ENCODE results near the gene SLC2A9. TPM values are rescaled to one million over a fixed set of nuclear protein-coding genes. Genes with fewer than 3 reads are reported as not detected.

Gene SLC2A9
- total RNA-seq, 4 donors from 2014 or later: 8.0 to 18.7 (median 11.5) TPM

DNA sequence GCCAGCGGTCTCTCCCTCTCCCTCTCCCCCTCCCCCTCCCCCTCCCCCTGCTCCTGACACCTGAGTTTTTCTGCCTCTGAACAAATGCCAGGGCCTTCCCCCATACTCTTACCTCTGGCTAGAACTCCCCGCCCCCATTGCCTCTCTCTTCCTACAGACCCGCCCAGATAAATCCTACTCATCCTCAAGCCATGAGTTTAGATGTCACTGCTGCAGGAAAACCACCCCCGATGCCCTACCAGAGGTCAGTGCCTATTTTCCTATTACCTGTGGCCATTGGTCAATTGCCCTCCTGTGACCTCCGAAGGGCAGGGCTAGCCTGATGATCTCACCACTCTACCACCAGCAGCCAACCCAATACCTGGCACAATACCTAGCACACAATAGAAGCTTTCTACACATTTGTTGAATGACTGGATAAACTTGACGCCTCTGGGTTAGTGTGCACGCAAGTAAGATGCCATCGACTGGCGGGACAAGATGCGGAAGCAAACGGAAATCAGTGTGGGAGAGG lies 43.7 kb downstream of the SLC2A9 start:
- 69 to 86% methylated on average over 8 to 11 of the region's 11 CpGs for WGBS, 2 donors
- H3K27me3 ChIP-seq: no peaks in the 10 kb centered on the region
- TF ChIP-seq, protein P1, sequence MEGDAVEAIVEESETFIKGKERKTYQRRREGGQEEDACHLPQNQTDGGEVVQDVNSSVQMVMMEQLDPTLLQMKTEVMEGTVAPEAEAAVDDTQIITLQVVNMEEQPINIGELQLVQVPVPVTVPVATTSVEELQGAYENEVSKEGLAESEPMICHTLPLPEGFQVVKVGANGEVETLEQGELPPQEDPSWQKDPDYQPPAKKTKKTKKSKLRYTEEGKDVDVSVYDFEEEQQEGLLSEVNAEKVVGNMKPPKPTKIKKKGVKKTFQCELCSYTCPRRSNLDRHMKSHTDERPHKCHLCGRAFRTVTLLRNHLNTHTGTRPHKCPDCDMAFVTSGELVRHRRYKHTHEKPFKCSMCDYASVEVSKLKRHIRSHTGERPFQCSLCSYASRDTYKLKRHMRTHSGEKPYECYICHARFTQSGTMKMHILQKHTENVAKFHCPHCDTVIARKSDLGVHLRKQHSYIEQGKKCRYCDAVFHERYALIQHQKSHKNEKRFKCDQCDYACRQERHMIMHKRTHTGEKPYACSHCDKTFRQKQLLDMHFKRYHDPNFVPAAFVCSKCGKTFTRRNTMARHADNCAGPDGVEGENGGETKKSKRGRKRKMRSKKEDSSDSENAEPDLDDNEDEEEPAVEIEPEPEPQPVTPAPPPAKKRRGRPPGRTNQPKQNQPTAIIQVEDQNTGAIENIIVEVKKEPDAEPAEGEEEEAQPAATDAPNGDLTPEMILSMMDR (IDR thresholded peaks at IDR 0.05): no peak
- no peak for TF ChIP-seq POLR2A (IDR thresholded peaks at IDR 0.05)
- H3K4me1 ChIP-seq: no peaks in the 10 kb centered on the region
- H3K9me3 ChIP-seq: no peaks in the 10 kb centered on the region
- H3K4me3 ChIP-seq: no peak overlapping the region
- intact Hi-C loops (cut with DNase I): no loop called here
- no peak for DNase-seq
- no peak overlapping the region for H3K27ac ChIP-seq
- H3K36me3 ChIP-seq: peaks cover 0 to 55% (median 0%) of the 10 kb centered on the region in 3 donors

DNA sequence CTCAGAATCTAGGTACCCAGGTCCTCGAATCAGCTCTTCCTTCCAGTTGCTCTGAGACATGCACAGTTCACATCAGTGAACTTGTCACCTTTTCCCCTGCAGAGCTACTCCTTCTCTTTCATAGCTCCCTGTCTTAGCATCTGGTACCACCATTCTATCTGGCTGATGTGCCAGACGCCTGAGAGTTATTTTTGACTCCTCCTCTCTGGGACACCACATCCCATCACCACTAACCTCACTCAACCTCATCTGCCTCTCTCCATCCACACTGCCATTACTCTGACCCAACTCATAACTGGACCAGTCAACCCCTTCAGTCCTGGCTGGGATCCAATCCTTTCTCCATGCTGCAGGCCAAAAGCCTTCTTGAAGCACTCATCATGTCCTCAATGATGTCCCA lies 44.5 kb downstream of the SLC2A9 start:
- intact Hi-C loops (cut with DNase I): no loop called here
- no peaks in the 10 kb centered on the region for H3K27me3 ChIP-seq
- no peak for DNase-seq
- H3K4me3 ChIP-seq: no peak overlapping the region
- 77 to 80% methylated on average over 2 of the region's 2 CpGs for WGBS, 2 donors
- H3K4me1 ChIP-seq: no peaks in the 10 kb centered on the region
- TF ChIP-seq POLR2A (IDR thresholded peaks at IDR 0.05): no peak
- TF ChIP-seq, protein P1 (IDR thresholded peaks at IDR 0.05): no peak
- no peak overlapping the region for H3K27ac ChIP-seq
- H3K36me3 ChIP-seq: peaks cover 0 to 47% (median 0%) of the 10 kb centered on the region in 3 donors
- H3K9me3 ChIP-seq: no peaks in the 10 kb centered on the region

DNA sequence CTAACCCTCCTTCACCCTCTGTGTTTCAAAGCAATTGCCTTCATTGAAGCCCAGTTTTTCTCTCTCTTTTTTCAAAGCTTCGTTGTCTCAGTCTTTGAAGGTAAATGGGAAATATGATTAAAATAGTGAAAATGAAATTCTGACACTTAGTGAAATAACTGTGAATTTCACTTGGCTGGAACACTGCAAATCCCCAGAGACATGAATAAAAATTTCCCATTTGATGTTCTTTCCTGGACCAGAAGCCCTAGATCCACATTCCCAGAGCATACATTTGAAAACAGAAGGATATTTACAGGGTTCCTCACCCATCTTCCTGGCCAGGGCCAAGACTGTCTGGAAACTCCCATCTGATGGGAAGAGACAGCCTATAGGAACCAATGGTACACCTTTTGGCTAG lies 45.0 kb downstream of the SLC2A9 start:
- Histone ChIP-seq H3K9me3 (no peaks in the 10 kb centered on the region), H3K4me1 (no peaks in the 10 kb centered on the region), H3K36me3 (peaks cover 0 to 42% (median 0%) of the 10 kb centered on the region in 3 donors), H3K27me3 (no peaks in the 10 kb centered on the region), H3K4me3 (no peak overlapping the region), H3K27ac (no peak overlapping the region)
- 84 to 91% methylated on average over 1 of the region's 1 CpG for WGBS, 2 donors
- no peak for DNase-seq
- intact Hi-C loops (cut with DNase I): no loop called here
- no peak for TF ChIP-seq POLR2A (IDR thresholded peaks at IDR 0.05)
- TF ChIP-seq, protein P1 (IDR thresholded peaks at IDR 0.05): no peak

DNA sequence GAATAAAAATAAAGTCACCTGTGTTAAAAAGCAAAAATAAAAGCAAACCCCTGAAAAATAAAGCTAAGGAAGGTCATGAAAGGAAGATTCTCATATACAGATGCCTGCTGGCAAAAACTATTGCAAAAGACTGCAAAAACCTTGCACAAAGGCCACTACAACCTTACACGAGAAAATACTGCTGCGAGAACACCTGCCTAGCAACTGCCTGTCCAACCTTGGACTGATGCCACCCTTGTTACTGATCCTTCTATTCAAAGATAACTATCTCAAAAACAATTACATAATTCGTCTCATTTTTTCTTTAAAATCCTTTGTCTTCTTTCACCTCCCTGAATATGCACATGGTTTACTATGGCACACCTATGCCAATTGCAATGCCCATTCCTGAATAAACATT lies 49.6 kb downstream of the SLC2A9 start:
- DNase-seq: no peak
- TF ChIP-seq, protein P1 (IDR thresholded peaks at IDR 0.05): no peak
- no peak for TF ChIP-seq POLR2A (IDR thresholded peaks at IDR 0.05)
- Histone ChIP-seq H3K36me3 (peaks cover 0 to 25% (median 0%) of the 10 kb centered on the region in 3 donors), H3K4me1 (no peaks in the 10 kb centered on the region), H3K27ac (no peak overlapping the region), H3K9me3 (no peaks in the 10 kb centered on the region), H3K27me3 (no peaks in the 10 kb centered on the region), H3K4me3 (no peak overlapping the region)
- 73 to 74% methylated on average over 3 of the region's 3 CpGs for WGBS, 2 donors
- intact Hi-C loops (cut with DNase I): no loop called here

DNA sequence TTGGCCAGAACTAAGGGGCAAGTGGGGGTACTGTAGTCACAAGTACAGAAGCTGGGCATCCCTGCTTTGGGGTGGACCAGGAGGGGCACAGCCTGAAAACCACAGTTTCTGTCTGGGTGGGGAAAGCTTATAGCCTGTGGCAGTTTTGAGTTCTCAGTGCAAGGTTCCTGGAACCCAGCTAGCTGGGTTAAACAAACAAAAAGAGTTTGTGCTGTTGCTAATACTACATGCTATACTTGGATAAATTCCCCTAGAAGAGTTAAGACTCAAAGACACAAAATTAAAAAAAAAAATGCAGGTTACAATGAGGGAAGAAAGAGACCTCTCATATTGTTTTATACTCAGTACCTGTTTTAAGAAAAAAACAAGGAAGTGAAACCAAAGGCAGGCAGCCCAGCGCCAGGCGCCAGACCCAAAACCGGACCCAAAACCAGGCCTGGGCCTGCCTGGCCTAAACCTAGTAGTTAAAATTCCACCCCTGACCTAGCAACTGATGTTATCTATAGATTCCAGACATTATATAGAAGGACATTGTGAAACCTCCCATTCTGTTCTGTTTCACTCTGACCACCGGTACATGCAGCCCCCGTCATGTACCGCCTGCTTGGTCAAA lies 50.8 kb downstream of the SLC2A9 start:
- no peaks in the 10 kb centered on the region for H3K9me3 ChIP-seq
- H3K36me3 ChIP-seq: peaks cover 0 to 18% (median 0%) of the 10 kb centered on the region in 3 donors
- 70 to 91% methylated on average over 6 of the region's 6 CpGs for WGBS, 2 donors
- H3K4me3 ChIP-seq: no peak overlapping the region
- H3K27me3 ChIP-seq: no peaks in the 10 kb centered on the region
- H3K4me1 ChIP-seq: no peaks in the 10 kb centered on the region
- no peak overlapping the region for H3K27ac ChIP-seq
- intact Hi-C loops (cut with DNase I): no loop called here
- TF ChIP-seq, protein P1 (IDR thresholded peaks at IDR 0.05): no peak
- no peak for TF ChIP-seq POLR2A (IDR thresholded peaks at IDR 0.05)
- DNase-seq: no peak
